Fibroblast of lung (primary cell): ENCODE measurements around the gene ILF2.

Experiments
- EZH2 ChIP-seq: IDR thresholded peaks from 2 replicates; pipeline ENCODE4 v1.5.1; 2012; ENCODE audit warnings: low read length, control low read depth, mild to moderate bottlenecking; ENCODE audit errors: missing control alignments
- TF ChIP-seq, protein P1 (sequence below), 2 donors: IDR thresholded peaks in 1 of 2; conservative IDR thresholded peaks in 1 of 2; 1 replicate in 1 of 2; 2 replicates in 1 of 2; pipeline ENCODE4 v1.5.1; 2011 to 2012; ENCODE audit warnings: low read length in 2 of 2, control low read depth in 1 of 2, inconsistent platforms in 1 of 2, low read depth in 1 of 2, mild to moderate bottlenecking in 1 of 2

DNA sequence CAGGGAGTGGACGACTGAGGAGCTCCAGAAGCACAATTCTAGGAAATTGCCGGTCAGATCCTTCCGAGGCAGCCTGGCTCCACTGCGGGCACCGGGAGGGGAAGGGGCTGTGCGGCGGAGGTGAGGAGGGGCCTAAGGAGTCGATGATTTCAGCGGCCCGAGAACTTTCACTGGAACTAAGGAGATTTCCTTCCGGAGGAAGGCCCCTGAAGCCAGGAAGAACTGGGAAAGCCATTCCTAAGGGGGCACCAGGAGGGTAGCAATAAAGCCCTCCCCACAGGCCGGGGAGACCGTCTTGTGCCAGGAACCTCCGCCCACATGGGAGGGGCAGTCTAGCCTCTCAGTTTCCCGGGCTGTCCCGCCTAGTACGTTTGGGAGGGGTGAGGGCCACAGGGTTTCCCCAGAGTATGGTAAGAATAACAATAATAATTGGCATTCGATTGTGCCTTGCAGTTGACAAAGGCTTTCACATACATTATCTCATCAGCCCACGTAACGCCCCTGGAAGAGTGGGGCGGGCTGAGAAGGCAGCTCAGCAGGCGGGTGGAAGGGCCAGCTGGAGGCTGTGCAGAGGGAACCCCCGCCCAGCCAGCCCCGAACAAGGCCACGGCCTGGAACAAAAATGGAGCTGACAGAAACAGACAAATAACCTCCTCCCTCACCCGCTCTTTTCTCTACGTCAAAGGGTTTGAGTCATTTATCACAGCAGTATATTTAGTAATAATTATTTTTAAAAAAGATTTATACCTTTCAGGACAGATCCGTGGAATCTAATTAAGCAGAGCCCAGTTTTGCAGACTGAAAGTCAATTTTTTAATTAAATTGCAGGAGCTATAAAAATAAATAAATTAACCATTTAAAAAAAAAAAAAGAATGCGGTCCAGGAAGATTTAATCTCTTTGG is 27.5 kb upstream of the ILF2 start:
- TF ChIP-seq, protein P1, sequence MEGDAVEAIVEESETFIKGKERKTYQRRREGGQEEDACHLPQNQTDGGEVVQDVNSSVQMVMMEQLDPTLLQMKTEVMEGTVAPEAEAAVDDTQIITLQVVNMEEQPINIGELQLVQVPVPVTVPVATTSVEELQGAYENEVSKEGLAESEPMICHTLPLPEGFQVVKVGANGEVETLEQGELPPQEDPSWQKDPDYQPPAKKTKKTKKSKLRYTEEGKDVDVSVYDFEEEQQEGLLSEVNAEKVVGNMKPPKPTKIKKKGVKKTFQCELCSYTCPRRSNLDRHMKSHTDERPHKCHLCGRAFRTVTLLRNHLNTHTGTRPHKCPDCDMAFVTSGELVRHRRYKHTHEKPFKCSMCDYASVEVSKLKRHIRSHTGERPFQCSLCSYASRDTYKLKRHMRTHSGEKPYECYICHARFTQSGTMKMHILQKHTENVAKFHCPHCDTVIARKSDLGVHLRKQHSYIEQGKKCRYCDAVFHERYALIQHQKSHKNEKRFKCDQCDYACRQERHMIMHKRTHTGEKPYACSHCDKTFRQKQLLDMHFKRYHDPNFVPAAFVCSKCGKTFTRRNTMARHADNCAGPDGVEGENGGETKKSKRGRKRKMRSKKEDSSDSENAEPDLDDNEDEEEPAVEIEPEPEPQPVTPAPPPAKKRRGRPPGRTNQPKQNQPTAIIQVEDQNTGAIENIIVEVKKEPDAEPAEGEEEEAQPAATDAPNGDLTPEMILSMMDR (conservative IDR thresholded peaks at IDR 0.05 in 1 of 2, IDR thresholded peaks at IDR 0.05 in 1 of 2; ENCODE audit: low read depth in 1 of 2, low read length in 2 of 2), result no peak
- TF ChIP-seq EZH2, result no peak
